PFSK-1 (cell line): ENCODE results near the gene BTBD1.

Experiments used
- FOXP2 ChIP-seq: optimal IDR thresholded peaks from 2 replicates; pipeline ENCODE3; 2011; ENCODE audit warnings: borderline replicate concordance, control low read depth, inconsistent platforms; ENCODE audit not compliant: insufficient read depth; ENCODE audit errors: extremely low read length, extremely low read depth
- POLR2AphosphoS5 ChIP-seq: IDR thresholded peaks from 2 replicates; pipeline ENCODE4 v1.6.1; 2012; ENCODE audit warnings: low read depth, mild to moderate bottlenecking, control low read depth, low read length, moderate library complexity
- REST ChIP-seq, 2 experiments: IDR thresholded peaks; 2 replicates each; pipeline versions ENCODE4 v1.6.1 to v1.8.0; 2011 to 2012; ENCODE audit warnings: low read depth in 2 of 2, low read length in 2 of 2, control low read depth in 1 of 2, inconsistent platforms in 1 of 2, mild to moderate bottlenecking in 1 of 2, moderate library complexity in 1 of 2; ENCODE audit not compliant: insufficient read depth in 1 of 2
- SIN3A ChIP-seq: IDR thresholded peaks from 2 replicates; pipeline ENCODE4 v1.6.1; 2012; ENCODE audit warnings: mild to moderate bottlenecking, low read length, moderate library complexity, borderline replicate concordance; ENCODE audit not compliant: insufficient read depth
- TAF1 ChIP-seq: IDR thresholded peaks from 2 replicates; pipeline ENCODE4 v1.6.1; 2012; ENCODE audit warnings: low read length, control low read depth, borderline replicate concordance; ENCODE audit not compliant: insufficient read depth

The BTBD1 gene

GRCh38 chr15:83018436-83018835 is 48.6 kb downstream of the BTBD1 start:
- TF ChIP-seq FOXP2 (no peak), TAF1 (no peak), POLR2AphosphoS5 (no peak), SIN3A (no peak), REST (IDR thresholded peaks at IDR 0.05; ENCODE audit: insufficient read depth in 1 of 2, low read depth in 2 of 2, low read length in 2 of 2) (no peak)

GRCh38 chr15:83016906-83017305 is 50.1 kb downstream of the BTBD1 start:
- TF ChIP-seq SIN3A (no peak), FOXP2 (no peak), TAF1 (no peak)

GRCh38 chr15:83015361-83015760 is 51.7 kb downstream of the BTBD1 start:
- TF ChIP-seq POLR2AphosphoS5, result no peak
- no peak for TF ChIP-seq REST (IDR thresholded peaks at IDR 0.05; ENCODE audit: insufficient read depth in 1 of 2, low read depth in 2 of 2, low read length in 2 of 2)
- TF ChIP-seq SIN3A, result no peak
- TF ChIP-seq TAF1, result no peak
- TF ChIP-seq FOXP2, result no peak

- TF ChIP-seq POLR2AphosphoS5, result peak; percentile 64
- no peak for TF ChIP-seq FOXP2
Measured at GRCh38 chr15:83014205-83014653, 52.8 kb downstream of the BTBD1 start.

GRCh38 chr15:83012636-83013035 is 54.4 kb downstream of the BTBD1 start:
- TF ChIP-seq SIN3A, result no peak
- TF ChIP-seq POLR2AphosphoS5, result no peak
- no peak for TF ChIP-seq REST (IDR thresholded peaks at IDR 0.05; ENCODE audit: insufficient read depth in 1 of 2, low read depth in 2 of 2, low read length in 2 of 2)
- no peak for TF ChIP-seq TAF1
- TF ChIP-seq FOXP2, result no peak

GRCh38 chr15:83012076-83012426 is 55.0 kb downstream of the BTBD1 start:
- TF ChIP-seq TAF1 (no peak), POLR2AphosphoS5 (no peak), FOXP2 (no peak), SIN3A (no peak), REST (IDR thresholded peaks at IDR 0.05; ENCODE audit: insufficient read depth in 1 of 2, low read depth in 2 of 2, low read length in 2 of 2) (no peak)
